Islet of Langerhans (tissue), 1 donor: ENCODE results near the gene YWHAQ.
"Not testable (repeated sequence)": the region's sequence is repeated elsewhere in the genome, so short reads cannot be mapped to it uniquely, and the experiment has no call there.

ENCODE experiments used
- FAIRE-seq: peaks from one replicate; lab custom pipeline; 2011; peaks lifted over from hg19 to GRCh38; lab: Jason Lieb, UNC

Gene YWHAQ

DNA sequence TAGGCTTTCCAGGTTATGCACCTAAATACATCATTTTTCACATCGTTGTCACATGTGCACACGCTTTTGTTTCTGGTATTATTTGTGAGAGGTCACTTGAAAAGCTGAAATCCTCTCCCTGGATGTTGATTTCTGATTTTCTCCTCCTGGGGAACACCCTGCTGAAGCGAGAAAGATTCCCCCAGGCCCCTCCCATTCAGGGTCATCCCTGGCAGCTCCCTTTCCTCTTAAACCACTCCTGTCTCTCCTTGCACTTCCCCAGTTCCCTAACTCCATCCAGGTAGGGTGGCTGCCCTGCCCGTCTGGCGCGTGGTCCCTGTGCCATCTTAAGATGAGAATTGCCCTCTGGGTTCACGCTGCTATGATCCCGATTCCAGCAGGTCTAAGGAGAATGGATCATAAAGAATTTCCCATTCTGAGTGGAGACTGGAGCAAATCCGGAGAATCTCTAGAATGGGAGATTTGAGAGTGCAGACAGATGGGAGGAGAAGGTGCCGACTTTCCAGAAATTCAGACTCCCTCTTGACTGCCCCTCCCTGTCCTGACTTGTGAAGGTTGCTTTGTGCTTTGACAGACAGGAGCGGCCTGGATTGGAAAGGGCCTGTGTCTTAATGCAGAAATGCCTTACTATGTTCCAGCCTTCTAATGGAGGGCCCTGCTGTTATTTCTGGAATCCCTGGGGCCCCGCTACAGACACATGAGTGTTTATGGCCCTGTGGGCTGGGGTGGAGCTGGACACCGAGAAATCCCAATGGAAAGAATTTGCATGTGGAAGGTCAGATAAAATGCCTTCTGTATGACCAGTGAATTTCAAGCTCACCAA, 1.3 kb upstream of the YWHAQ start:
- no peak for FAIRE-seq

GRCh38 chr2:9631553-9631819, 689 bp upstream of the YWHAQ start:
- no peak for FAIRE-seq

GRCh38 chr2:9630117-9630735, 571 bp downstream of the YWHAQ start:
- no peak for FAIRE-seq

DNA sequence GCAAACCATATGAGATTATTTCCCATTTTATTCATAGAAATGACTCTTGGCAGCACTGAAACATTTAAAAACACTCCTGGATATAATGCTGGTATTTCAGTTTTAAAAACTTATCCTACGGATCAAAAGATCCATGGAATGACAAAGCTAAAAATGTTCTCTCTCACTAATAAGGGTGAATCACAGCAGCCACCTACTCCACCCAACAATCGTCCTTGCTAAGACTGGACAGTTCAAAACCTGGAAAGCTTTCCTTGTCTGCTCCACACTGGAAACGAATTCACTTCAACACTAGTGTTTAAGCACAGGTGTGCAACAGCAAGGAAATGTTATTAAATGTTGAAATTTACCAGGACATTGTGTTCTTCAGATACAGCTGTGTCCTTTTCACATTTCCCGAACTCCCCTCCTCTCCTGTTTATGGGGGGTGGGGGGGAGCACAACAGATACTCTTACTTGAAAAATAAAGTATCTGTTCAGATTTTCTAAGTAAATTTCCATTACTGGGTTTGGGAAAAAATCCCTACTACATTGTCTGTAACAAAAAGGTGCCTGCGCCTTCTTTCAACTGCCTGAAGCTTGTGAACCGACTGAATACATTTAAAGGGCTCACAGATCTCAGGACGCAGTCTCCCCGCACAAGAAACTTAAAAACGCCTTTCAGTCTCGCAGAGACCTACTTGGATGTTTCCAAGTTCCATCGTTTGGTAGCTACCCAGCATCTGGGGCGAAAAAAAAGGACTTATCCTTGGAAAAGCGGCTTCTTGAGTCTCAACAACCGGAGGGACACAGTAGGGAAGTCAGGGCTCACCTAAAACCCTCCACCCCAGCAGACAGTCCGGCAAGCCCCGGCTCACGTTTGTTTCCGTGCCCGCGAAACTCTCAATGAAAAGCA, 1.3 kb downstream of the YWHAQ start:
- no peak for FAIRE-seq

GRCh38 chr2:9627310-9627709, 3.5 kb downstream of the YWHAQ start:
- no peak for FAIRE-seq

DNA sequence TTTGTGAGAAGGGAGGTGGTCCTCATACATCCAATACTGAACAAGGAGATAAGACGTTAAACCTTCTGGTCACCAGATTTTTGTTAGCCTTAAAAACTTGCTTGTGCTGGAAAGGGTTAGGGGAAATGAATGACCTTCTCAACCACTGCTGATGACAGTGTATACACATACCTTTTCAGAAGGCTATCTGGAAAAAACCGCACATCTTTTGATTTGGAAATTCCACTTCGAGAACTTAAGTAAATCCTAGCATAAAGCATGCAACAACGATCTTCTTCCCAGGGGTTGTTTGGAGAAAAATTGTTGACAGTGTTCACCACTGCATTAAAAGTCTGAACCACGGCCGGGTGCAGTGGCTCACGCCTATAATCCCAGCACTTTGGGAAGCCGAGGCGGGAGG, 7.6 kb downstream of the YWHAQ start:
- FAIRE-seq, result no peak

- FAIRE-seq, result not testable (repeated sequence)
Observed at GRCh38 chr2:9621655-9622054, 9.1 kb downstream of the YWHAQ start.

DNA sequence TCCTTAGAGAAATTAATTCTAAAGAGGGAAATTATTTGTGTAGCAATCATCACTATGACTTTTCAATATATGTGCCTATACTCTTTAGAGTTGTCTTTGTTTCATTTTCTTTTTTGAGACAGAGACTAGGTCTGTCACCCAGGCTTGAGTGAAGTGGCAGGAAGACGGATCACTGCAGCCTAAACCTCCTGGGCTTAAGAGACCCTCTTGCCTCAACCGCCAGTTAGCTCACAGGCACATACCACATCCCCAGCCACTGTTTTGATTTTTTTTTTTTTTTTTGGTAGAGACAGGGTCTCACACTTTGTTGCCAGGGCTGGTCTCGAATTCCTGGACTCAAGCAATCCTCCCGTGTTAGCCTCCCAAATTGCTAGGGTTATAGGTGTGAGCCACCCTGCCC, 12.4 kb downstream of the YWHAQ start:
- FAIRE-seq, result no peak

GRCh38 chr2:9617749-9618148, 13.0 kb downstream of the YWHAQ start:
- no peak for FAIRE-seq

- FAIRE-seq, result no peak
Observed at GRCh38 chr2:9617296-9617695, 13.5 kb downstream of the YWHAQ start.

DNA sequence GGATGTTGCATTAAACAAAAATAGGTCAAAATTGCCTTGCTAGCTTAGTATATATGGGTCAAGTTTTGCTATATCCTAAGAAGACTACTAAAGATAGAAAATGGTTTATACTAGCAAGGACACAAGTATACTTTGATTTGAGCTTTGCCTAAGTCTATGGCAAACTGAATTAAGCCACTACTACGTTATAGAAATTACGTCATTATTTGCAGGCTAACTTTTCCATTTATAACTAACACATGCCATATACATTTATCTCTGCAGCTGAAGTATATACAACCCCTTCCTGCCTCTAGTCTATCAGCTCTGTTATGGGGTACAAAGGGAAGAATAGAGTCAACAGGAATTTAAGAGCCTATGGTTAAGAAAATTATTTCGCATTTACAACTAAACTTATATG, 16.2 kb downstream of the YWHAQ start:
- FAIRE-seq, result no peak

GRCh38 chr2:9613291-9613690, 17.5 kb downstream of the YWHAQ start:
- FAIRE-seq, result no peak

DNA sequence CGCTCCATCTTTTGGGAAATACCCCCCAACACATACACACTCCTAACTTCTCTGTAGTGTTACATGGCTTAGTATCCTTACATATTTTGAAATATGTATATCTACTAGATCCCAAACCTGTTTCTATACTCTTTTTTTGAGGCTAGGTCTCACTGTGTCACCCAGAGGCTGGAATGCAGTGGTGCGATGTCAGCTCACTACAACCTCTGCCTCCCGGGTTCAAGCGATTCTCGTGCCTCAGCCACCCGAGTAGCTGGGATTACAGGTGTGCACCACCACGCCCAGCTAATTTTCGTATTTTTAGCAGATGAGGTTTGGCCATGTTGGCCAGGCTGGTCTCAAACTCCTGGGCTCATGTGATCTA, 19.3 kb downstream of the YWHAQ start:
- FAIRE-seq, result not testable (repeated sequence)

DNA sequence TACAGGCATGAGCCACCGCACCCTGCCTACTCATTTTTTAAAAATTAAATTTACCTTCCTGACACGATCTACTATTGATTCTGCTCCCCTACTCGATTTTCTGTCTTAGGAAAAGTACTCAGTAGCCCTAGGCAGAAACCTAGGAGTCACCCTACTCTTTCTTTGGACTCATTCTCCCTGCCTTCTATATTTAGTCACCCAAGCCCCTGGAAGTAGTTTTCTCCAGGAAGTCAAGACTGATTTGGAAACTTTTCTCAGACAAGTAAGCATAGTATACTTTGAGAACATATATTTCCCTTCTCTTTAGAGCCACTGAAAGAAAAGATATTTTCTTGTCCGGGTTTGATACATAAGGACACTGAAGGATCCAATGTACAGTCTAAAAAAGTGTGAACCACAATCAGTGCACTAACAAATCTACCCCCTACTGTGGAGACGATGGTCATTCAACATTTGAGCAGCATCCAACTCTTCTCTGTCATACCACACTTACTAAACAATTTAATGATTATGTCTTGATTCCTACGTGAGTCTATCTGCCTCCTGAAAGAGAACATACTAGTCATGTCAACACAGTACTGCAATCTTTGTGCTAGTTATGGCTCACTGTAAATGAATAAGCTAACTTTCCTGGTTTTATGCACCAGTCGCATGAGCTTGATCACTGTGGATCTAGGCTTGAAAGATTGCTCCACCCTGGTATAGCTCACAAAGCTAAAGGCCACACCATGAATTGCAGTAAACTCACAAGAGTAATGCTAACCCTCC, 19.8 kb downstream of the YWHAQ start:
- no peak for FAIRE-seq

- not testable (repeated sequence) for FAIRE-seq
Observed at GRCh38 chr2:9608491-9608890, 22.3 kb downstream of the YWHAQ start.

- no peak for FAIRE-seq
Observed at GRCh38 chr2:9602412-9602811, 28.4 kb downstream of the YWHAQ start.

GRCh38 chr2:9601397-9601796, 29.4 kb downstream of the YWHAQ start:
- FAIRE-seq, result no peak

GRCh38 chr2:9599430-9599829, 31.4 kb downstream of the YWHAQ start:
- no peak for FAIRE-seq

- FAIRE-seq, result no peak
Observed at GRCh38 chr2:9596621-9597311, 34.0 kb downstream of the YWHAQ start.

- FAIRE-seq, result no peak
Observed at GRCh38 chr2:9595746-9596145, 35.1 kb downstream of the YWHAQ start.

DNA sequence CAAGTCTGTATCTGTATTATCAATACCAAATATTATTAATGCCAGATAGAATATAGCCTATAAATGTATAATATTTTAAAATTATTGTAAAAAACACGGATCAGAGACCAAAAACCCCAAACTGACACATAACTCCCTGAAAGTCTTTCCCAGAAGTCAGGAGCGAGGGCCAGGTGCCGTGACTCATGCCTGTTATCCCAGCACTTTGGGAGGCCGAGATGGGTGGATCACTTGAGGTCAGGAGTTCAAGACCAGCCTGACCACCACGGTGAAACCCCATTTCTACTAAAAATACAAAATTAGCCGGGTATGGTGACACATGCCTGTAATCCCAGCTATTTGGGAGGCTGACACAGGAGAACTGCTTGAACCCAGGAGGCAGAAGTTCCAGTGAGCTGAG, 35.5 kb downstream of the YWHAQ start:
- FAIRE-seq, result not testable (repeated sequence)
